ENCODE results near the gene OGA.

GRCh38 chr10:101793526-101793925 lies 24.7 kb downstream of the OGA start:
- TF ChIP-seq CTCF (IDR thresholded peaks at IDR 0.05; ENCODE audit: borderline replicate concordance, extremely low read depth, low read length, poor library complexity, severe bottlenecking) = no peak
- no peak for TF ChIP-seq EZH2 (IDR thresholded peaks at IDR 0.05; ENCODE audit: borderline replicate concordance, low read depth, low read length, severe bottlenecking)

All from DND-41 (cell line).